NK-92 treated with Interleukin-12 subunit alpha and Interleukin-12 subunit beta, amount 100 ng/mL, for 24 hours (cell line): Measurements from ENCODE around the gene ARHGEF11.

ENCODE experiments used
- DNase-seq: peaks from one replicate; lab custom pipeline; 2025; lab: John Stamatoyannopoulos, UW

Gene ARHGEF11

DNA sequence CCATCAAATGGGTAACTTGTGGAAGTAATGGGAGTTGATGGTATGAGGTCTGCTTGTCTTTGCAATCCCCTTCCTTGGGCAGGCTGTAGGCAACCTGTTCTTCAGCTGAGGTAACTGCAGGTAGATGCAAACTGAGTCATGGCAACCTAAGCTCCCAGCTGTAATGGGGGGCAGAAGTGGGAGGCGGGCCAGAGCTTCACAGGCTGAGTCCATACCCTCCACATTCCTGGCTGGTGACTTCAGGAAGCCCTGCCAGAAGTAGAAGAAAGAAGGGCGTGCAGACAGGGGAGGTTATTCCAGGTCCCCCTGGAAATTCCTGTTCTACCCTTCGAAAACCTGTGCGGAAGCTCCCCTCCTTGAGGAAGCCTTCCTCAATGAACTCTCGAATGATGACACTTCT, 44.9 kb downstream of the ARHGEF11 start:
- no peak for DNase-seq

DNA sequence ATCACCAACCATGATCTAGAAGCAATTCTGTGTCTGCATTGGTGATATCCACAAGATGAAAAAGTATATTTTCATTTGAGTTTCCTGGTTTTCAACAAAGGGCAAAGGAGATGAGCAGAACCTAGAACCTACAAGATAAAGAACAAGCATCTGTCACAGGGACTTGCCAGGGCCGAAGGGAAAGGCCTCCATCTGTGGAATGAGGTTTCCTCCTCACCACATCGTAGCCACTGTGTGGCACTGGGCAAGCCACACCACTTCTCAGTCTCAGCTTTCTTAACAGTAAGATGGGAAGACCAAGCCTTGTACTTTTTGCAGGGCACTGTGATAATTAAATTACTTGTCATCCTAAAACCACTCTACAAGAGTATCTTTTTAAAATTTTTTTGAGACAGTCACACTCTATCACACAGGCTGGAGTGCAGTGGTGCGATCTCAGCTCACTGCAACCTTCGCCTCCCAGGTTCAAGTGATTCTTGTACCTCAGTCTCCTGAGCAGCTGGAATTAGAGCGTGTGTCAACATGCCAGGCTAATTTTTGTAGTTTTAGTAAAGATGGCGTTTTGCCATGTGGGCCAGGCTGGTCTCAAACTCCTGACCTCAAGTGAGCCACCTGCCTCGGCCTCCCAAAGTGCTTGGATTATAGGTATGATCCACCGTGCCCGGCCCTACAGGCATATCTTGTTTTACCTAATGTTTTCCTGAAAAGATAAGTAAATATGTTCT, 45.8 kb downstream of the ARHGEF11 start:
- no peak for DNase-seq

DNA sequence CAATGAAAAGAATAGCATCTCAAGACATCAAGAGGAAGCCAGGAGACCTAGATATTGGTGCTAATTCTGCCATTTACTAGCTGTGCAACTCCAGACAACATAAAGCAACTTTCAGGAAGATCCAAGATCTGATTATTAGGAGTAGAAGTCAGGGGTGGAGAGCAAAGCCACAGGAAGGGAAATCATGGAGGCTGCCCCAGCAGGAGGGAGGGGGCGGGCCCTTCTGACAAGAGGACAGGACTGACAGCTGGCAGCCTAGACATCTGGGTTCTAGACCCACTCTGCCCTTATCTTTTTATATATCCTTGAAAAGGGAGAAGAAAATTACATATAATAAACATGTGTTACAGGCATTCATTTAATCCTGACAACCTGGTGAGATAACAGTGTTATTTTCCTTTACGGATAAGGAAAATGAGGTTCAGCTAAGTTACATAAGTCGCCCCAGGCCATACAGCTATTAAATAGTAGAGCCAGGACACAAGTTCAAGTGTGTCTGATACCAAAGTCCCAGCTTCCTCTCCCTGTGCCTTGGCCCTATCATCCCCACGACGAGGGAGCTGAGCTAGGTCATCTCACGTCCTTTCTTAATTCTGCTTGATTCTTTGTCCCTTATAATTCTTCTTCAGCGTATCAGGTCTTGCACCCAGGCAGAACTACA, 46.6 kb downstream of the ARHGEF11 start:
- DNase-seq = no peak

DNA sequence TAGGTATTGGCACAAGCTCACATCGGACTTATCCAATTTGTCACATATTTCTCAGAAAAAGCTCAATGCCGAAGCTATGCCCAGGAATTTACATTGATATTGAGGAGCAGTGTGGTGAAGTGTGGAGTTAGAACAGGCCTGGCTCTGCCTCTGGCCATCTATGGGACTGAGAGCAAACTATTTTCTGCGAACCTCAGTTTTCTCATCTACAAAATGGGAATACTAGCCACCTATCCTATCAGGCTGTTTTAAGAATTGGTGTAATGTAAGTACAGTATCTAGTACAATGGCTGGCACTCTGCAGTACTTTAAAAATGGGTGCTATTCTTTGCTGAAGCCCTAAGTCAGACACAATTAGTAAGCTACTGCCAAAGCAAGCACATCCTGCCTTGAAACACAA, 47.2 kb downstream of the ARHGEF11 start:
- no peak for DNase-seq

DNA sequence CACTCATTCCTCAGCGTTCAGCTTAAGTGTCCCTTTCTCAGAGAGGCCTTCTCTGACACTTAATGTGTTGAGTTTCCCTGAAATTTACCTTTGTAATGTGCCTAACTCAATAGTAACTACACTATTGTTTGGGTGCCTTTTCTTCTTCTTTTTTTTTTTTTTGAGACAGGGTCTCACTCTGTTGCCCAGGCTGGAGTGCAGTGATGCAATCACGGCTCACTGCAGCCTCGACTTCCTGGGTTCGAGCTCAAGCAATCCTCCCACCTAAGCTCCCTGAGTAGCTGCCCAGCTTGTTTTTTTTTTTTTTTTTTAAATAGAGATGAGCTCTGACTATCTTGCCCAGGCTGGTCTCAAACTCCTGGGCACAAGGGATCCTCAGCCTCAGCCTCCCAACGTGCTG, 50.1 kb downstream of the ARHGEF11 start:
- DNase-seq = no peak

DNA sequence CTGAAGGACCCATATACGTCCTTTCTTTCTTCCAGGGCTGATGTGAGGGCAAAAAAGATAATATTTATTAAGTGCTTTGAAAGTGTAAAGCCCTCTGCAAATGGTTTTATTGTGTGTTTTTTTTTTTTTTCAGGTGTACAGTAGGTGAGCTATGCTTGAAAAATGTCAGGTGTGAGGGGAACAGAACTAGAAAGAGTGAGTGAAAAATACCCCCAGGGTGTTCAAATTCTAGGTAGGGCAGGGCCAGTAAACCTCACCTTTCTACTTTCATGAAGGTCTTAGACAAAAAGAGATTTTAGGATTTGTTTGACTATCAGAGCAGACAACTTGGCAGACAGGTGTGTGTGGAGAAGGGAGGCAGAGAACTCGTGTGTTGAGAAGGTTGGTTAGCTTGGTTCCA, 51.3 kb downstream of the ARHGEF11 start:
- DNase-seq = no peak

DNA sequence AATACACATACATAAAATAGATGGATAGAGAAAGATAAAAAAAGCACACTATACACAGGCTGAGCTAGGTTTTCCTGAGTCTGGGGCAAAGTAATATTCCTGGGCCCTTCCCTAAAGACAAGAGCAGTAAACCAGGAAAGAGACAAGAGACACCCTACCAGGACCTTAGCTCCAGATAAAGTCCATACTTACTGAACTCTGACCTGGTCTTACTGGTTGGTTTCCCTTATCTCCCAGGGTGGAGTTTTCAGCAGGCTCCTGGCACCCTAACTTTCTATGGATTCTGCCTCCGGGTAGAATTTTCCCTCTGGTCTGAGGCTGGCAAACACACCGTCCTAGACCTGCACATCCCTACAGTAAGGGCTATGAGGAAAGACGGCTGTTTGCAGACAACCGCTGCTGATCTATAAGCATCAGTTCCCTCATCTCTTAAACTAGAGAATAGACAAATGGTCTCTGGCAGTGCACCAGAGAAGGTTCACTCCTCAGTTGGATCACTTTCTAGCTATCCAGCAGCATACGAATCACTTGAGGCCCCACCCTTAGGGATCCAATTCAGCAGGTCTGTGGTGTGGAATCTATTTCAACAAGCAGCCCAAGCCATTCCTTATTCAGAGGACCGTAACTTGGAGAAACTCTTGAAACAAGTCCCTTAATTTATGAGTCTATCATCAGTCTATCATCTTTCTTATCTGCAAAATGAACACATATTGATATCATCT, 52.0 kb downstream of the ARHGEF11 start:
- DNase-seq = no peak

DNA sequence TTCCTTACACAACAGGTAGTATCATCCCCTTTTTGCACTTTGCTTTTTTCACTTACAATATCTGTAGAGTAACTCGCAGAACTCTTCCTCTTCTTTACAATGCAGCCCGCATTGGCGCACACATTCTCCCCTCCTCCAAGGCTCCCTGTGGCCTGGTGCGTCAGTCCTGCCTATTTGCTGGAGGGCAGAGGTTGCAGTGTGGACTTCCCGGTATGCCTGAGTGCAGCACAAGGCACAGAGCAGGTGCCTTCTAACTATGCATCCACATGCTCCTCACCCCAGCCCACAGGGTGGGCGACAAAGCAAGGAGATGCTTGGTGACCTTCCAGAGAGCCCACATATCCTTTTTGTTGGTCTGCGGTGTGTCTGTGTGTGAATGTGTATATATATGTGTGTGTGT, 53.3 kb downstream of the ARHGEF11 start:
- no peak for DNase-seq

DNA sequence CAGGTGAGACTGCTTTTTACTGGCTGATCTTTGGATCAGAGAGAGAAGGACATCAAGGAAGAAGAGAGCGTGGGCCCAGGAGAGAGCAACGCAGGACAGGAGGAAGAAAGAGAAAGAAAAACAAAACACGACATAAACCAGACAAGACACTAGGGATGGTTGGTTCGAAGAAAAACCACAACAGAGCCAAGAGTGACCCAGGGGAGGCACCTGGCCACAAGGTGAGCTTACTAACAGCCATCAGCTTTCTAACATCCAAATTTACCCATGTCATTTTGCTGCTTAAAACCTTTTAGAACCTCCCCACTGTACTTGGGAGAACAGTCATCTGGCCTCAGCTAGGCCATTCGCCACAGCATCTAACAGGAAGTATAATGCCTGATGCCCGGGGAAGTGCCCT, 57.8 kb downstream of the ARHGEF11 start:
- no peak for DNase-seq

DNA sequence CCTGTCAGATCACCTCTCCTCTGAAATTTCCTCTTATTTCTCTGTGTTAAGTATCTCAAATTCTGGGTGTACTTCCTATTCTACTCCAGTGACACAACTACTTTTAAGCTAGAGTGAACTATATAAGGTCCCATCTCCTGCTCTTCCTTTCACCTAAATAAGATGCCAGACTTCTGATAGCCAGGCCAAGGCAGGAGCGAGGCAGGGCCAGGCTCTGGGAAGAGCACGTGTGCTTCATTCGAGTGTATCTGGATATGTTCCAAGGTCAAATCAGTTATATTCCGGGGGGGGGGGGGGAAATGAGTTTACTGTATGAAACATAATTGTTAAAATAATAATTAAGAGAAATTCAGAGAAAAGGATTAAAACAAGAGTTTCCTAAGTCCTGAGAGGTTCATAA, 65.0 kb downstream of the ARHGEF11 start:
- DNase-seq = no peak

DNA sequence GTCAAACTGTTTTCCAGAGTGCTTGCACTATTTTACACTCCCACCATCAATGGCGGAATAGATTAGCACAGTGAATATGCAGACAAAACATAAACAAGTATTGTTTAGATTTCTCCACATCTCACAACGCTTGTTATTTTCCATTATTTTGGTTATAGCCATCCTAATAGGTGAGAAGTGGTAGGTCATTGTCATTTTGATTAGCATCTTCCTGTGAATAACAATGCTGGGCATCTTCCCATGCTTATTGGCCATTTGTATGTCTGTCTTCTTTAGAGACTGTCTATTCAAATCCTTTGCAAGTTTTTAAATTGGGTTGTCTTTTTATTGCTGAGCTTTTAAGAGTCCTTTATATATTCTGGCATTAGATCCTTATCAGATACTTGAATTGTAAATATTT, 70.5 kb downstream of the ARHGEF11 start:
- no peak for DNase-seq

DNA sequence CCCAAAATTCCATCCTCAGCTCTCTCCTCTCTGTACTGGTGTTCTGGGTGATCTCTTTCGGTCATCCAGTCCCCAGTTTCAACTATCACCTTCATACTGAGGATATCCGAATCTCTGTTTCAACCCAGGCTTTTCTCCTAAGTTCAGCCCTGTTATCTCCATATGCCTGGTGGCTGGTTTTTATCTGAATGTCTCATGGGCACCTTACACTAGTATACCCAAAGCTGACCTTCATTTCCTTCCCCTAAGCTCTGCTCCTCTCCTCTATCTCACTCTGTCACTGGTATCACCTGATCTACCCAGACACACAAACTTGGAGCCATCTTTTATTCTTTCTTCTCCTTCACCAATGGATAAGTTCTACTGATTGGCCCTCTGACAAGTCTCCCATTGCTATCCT, 72.1 kb downstream of the ARHGEF11 start:
- DNase-seq = no peak

DNA sequence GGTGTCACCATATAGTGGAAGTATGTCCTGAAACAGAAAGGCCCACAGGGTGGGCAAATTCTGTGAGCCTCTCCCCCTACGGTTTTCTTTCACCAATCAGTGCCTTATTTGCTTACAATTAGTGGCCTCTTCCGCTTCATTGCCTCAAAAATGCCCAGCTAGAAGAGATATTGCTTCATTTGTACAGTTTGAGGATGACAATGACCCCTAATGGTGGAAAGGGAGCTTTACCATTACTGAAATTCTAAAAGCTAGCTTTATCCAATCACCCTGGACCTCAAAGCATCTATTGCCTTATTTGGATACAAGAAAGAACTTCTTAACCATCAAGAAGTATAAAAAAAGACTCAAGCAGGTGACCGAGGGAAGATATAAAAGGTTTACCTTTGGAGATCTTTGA, 75.5 kb downstream of the ARHGEF11 start:
- DNase-seq = no peak

DNA sequence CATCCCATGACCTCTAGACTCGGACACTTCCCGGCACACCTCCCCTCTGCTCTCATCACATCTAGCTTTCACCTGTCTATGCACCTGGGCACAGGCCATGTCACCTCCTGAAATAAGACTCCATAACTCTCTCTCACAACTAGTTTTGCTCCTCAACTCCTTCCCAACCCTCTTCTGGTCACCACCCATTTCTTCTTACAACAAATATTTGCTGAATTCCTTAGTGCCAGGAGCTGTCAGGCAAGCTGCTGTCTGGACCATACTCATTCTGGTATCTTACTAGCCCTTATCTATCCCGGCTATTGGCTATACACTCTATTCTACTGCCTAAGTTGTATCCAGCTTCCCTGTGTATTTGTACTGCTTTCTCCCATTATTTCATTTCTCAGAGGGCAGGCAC, 76.0 kb downstream of the ARHGEF11 start:
- no peak for DNase-seq

DNA sequence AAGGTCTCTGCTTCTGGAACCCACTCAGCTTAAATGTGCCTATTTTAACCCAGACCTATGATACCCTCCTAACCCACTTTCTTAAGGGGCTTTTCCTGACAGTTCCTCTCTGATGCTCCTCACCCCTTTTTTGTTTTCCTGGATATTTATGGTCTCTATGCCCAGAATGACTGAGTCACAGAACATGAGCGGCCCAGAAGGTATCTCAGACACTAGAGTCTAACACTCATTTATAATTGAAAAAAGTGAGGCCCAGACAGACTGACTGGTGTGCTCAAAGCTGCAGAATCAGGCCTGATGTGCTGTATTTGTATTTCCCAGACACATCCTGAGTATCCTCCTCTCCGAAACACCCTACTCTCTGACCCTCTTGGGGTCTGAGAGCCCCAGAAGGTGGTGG, 81.1 kb downstream of the ARHGEF11 start:
- DNase-seq = no peak

DNA sequence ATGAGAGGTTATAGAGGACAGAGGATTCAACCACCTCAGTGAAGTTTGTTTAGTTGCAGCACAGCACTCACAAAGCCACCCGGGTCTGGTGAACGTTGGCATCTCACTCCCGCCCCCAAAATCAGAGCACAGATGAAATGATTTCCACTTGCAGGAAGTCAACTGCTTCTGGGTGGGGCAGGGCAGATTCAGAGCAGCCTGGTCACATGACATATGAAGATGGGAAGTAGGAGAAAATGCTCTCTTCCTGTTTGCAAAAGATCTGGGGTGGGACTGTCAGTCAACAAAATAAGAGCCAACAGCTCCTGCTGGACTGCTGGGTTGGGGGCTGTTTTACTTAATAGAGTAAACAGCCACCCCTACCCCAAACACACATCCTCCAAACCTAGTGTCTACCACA, 81.9 kb downstream of the ARHGEF11 start:
- no peak for DNase-seq

DNA sequence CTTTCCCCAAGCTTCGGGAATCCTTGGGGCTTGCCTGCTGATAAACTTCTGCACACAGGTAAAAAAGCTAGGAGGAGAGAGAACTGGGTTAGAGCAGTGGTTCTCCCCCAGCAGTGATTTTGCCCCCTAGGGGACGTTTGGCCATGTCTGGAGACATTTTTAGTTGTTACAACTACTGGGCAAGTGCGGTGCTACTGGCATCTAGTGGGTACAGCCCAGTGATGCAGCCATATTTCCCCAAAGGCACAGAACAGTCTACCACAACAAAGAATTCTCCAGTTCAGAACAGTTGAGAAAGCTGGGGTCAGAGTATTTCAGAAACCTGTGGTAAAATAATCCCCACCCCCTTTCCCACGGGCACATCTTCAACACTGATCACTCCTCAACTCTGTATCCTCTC, 83.8 kb downstream of the ARHGEF11 start:
- peak; percentile 40 for DNase-seq

DNA sequence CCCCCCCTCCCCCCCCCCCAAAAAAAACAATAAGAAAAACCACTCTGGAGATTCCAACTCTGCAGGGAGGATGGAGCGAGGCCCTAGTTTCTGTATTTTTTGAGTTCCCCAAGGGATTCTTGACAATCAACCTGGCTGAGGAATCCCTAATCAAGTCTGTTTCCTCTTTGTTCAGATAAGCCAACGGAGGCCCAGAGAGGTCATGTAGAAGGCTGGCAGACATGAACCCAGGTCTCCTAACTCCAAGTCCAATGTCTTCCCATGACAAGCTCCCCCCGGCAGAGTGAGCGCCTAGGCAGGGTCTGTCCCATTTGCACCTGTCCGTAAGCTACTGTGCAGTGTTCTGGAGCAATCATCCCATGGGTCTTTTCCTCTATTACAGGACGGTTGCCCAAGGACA, 85.6 kb downstream of the ARHGEF11 start:
- no peak for DNase-seq

DNA sequence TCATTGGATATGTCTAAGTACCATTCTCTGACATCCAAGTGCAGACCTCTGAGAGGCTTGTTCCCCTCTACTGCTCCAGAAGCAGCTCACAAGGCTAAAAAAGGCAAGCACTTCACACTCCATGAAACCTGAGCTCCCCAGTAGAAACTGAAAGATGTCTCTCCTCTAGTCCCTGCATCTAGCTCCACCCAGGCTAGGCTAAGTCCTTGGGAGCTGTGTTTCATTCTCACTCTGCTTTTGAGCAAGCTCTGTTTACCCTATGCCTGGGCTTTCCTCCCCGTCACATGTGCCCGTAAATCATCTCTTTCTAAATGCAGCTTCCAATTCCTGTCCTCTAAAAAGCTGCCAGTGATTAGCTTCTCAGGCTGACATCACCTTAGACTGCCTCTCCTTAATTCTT, 86.1 kb downstream of the ARHGEF11 start:
- no peak for DNase-seq

DNA sequence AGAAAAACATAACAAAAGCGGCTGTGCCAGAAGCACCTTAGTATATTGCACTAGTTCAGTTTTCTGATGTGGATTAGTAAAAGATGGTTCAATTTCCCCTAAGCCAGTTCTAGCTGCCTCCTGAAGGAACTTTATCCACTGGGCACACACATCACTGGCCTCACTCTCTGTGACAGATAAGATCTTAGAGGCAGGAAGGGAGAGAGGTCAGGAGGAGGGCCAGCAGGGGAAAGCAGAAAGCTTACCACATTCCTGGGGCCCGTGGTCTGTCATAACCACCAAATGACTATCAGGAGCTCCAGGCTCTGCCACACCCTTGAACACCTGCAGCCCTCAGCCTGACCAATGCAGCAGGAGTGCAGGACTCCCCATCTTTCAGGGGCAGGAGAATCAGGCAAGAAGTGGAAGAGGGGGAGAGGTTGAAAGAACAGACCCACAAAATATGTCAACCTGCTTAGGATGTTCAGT, 87.3 kb downstream of the ARHGEF11 start:
- no peak for DNase-seq

DNA sequence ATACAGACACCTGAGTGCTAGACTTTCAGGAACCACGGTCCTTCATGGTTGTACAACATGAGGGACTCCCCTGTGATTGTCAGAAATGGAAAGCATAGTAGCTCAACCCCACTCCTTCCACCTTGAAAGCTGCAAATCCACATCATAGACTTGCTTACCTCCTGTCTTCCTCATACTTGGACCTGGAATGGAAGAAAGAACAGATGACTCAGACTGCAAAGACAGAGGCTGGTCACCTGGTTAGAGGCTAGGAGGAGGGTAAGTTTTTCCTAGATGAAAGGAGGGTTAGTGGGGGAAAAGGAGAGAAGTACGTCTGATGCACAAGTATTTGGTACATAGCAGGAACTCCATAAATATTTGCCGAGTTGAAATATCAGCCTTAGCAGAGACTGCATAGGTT, 87.9 kb downstream of the ARHGEF11 start:
- DNase-seq = no peak

DNA sequence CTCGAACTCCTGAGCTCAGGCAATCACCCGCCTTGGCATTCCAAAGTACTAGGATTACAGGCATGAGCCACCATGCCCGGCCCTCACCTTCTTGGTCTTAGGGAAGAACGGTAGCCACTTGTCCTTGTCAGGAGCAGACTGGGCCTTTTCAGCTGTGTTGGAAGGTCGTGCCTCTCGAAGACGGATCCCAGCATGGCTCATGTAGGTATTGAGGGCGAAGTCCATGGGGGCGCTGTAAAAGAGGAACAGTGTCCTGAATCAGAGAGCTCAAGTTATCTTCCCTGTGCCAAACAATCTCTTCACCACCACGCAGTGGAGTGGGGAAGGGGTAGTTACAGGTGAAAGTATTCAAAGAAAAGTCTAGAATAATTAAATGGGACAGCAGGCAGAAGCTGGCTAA, 89.2 kb downstream of the ARHGEF11 start:
- DNase-seq = no peak

DNA sequence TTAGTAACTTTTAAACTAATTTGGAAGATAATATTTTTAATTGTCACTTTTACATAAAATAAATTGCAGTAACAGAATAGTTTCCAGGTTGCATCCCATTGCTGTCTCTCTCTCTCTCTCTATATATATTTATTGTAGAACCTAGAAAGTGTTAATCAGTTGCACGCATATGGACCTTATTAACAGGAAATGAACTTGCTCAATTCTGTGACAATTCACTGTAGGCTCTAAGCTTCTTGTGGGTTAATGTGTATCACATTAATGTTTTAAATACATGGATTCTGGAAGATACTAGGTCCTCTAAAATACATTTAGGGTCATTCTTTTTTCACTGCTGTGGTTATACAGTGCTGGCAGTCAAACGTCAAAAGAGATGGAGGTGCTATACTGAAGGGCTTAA, 92.0 kb downstream of the ARHGEF11 start:
- DNase-seq = no peak
